Chondrocyte (in vitro differentiated cells): ENCODE data around the gene GABRA4. TPM values are rescaled to one million over a fixed set of nuclear protein-coding genes. Genes with fewer than 3 reads are reported as not detected.

Experiments used
- DNase-seq: peaks from one replicate; pipeline ENCODE4 v3.0.0; 2021; ENCODE audit warnings: mixed read lengths, low spot score
- H3K27ac Mint-ChIP-seq: one replicate; pipeline ENCODE4 v1.8.0; 2021; ENCODE audit warnings: mild to moderate bottlenecking, moderate library complexity, mixed read lengths; ENCODE audit not compliant: unreplicated experiment
- H3K27me3 Mint-ChIP-seq: 2 replicates; pipeline ENCODE4 v1.8.0; 2021; ENCODE audit warnings: low read depth, mixed read lengths
- H3K36me3 Mint-ChIP-seq: 2 replicates; pipeline ENCODE4 v1.8.0; 2021; ENCODE audit warnings: low read depth, mixed read lengths
- H3K4me1 Mint-ChIP-seq: 2 replicates; pipeline ENCODE4 v1.8.0; 2021; ENCODE audit warnings: low read depth, mild to moderate bottlenecking, mixed read lengths
- H3K4me3 Mint-ChIP-seq: one replicate; pipeline ENCODE4 v1.8.0; 2021; ENCODE audit warnings: mild to moderate bottlenecking, moderate library complexity, mixed read lengths; ENCODE audit not compliant: unreplicated experiment
- H3K9me3 Mint-ChIP-seq: 2 replicates; pipeline ENCODE4 v1.8.0; 2021; ENCODE audit warnings: low read depth, mixed read lengths
- CTCF ChIP-seq: fragments of 200-600 bp; sonication (generic); IDR thresholded peaks from 2 replicates; pipeline ENCODE4 v1.5.0; 2021; ENCODE audit warnings: antibody characterized with exemption, mild to moderate bottlenecking, moderate library complexity
- total RNA-seq: library from RNA; stranded (reverse); gene quantifications from 3 replicates; pipeline ENCODE4 v1.2.1, GENCODE V29; 2021

The GABRA4 gene
- total RNA-seq, 1 donor from 2014 or later: not detected

- TF ChIP-seq CTCF: no peak
- no peaks in the 10 kb centered on the region for H3K36me3 Mint-ChIP-seq
- no peak for DNase-seq
- no peaks in the 10 kb centered on the region for H3K9me3 Mint-ChIP-seq
- H3K27ac Mint-ChIP-seq: no peak overlapping the region
- peaks cover 7% of the 10 kb centered on the region for H3K4me1 Mint-ChIP-seq
- H3K27me3 Mint-ChIP-seq: peaks cover 19% of the 10 kb centered on the region
- no peak overlapping the region for H3K4me3 Mint-ChIP-seq
Measured at GRCh38 chr4:46947541-46947940, 45.8 kb downstream of the GABRA4 start.

GRCh38 chr4:46946919-46947536 lies 46.4 kb downstream of the GABRA4 start:
- Mint-ChIP-seq H3K27me3 (peaks cover 19% of the 10 kb centered on the region), H3K9me3 (no peaks in the 10 kb centered on the region), H3K4me1 (peaks cover 7% of the 10 kb centered on the region), H3K27ac (no peak overlapping the region), H3K36me3 (no peaks in the 10 kb centered on the region), H3K4me3 (no peak overlapping the region)
- DNase-seq: no peak
- no peak for TF ChIP-seq CTCF

- no peak for TF ChIP-seq CTCF
- peaks cover 26% of the 10 kb centered on the region for H3K27me3 Mint-ChIP-seq
- H3K4me1 Mint-ChIP-seq: peaks cover 7% of the 10 kb centered on the region
- H3K9me3 Mint-ChIP-seq: no peaks in the 10 kb centered on the region
- H3K4me3 Mint-ChIP-seq: no peak overlapping the region
- H3K36me3 Mint-ChIP-seq: no peaks in the 10 kb centered on the region
- DNase-seq: no peak
- no peak overlapping the region for H3K27ac Mint-ChIP-seq
Measured at GRCh38 chr4:46945062-46945461, 48.3 kb downstream of the GABRA4 start.

GRCh38 chr4:46944345-46944744 lies 49.0 kb downstream of the GABRA4 start:
- no peak overlapping the region for H3K4me3 Mint-ChIP-seq
- TF ChIP-seq CTCF: no peak

GRCh38 chr4:46937493-46937892 lies 55.9 kb downstream of the GABRA4 start:
- peak; percentile 77 for TF ChIP-seq CTCF
- Mint-ChIP-seq H3K27ac (no peak overlapping the region), H3K4me1 (no peaks in the 10 kb centered on the region), H3K36me3 (no peaks in the 10 kb centered on the region), H3K27me3 (peaks cover 20% of the 10 kb centered on the region), H3K9me3 (no peaks in the 10 kb centered on the region), H3K4me3 (no peak overlapping the region)
- DNase-seq: no peak

More at GRCh38 chr4:46944345-46944744, 49.0 kb downstream of the GABRA4 start:
- peaks cover 7% of the 10 kb centered on the region for H3K4me1 Mint-ChIP-seq
- peaks cover 27% of the 10 kb centered on the region for H3K27me3 Mint-ChIP-seq
- H3K36me3 Mint-ChIP-seq: no peaks in the 10 kb centered on the region
- DNase-seq: no peak
- H3K9me3 Mint-ChIP-seq: no peaks in the 10 kb centered on the region
- no peak overlapping the region for H3K27ac Mint-ChIP-seq
